ENCODE measurements around the gene LEF1.

Gene LEF1

GRCh38 chr4:108148316-108148715, 20.4 kb downstream of the LEF1 start:
- DNase-seq (ENCODE audit: low read depth): no peak

- no peak for DNase-seq (ENCODE audit: low read depth)
Observed at GRCh38 chr4:108146819-108147218, 21.9 kb downstream of the LEF1 start.

- DNase-seq (ENCODE audit: low read depth): no peak
Observed at GRCh38 chr4:108146336-108146735, 22.4 kb downstream of the LEF1 start.

DNA sequence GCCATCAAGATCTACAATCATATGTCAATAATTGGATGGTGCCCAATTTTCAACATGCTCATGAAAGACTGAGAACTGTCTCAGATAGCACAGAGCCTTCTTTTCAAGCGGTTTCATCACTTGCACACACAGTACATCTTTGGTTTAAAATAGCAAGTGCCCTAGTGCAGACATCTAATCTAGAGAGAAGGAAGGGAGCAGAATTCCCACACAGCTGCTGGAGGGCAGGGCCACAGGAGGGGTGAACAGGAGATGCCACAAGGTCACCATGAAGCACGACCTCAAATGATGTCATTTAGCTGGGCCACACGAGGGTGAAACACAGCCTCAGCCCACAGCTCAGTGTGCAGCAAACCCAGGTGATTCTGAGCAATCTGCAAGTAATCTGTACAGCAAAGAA, 24.3 kb downstream of the LEF1 start:
- no peak for DNase-seq (ENCODE audit: low read depth)

GRCh38 chr4:108143515-108143914, 25.2 kb downstream of the LEF1 start:
- DNase-seq (ENCODE audit: low read depth): no peak

- no peak for DNase-seq (ENCODE audit: low read depth)
Observed at GRCh38 chr4:108142870-108143269, 25.9 kb downstream of the LEF1 start.

GRCh38 chr4:108141213-108141950, 27.4 kb downstream of the LEF1 start:
- no peak for DNase-seq (ENCODE audit: low read depth)

GRCh38 chr4:108140328-108140727, 28.4 kb downstream of the LEF1 start:
- DNase-seq (ENCODE audit: low read depth): no peak

- DNase-seq (ENCODE audit: low read depth): no peak
Observed at GRCh38 chr4:108139089-108139488, 29.6 kb downstream of the LEF1 start.

GRCh38 chr4:108135549-108136209, 33.1 kb downstream of the LEF1 start:
- DNase-seq (ENCODE audit: low read depth): no peak

GRCh38 chr4:108130955-108131354, 37.8 kb downstream of the LEF1 start:
- DNase-seq (ENCODE audit: low read depth): peak; percentile 15

DNA sequence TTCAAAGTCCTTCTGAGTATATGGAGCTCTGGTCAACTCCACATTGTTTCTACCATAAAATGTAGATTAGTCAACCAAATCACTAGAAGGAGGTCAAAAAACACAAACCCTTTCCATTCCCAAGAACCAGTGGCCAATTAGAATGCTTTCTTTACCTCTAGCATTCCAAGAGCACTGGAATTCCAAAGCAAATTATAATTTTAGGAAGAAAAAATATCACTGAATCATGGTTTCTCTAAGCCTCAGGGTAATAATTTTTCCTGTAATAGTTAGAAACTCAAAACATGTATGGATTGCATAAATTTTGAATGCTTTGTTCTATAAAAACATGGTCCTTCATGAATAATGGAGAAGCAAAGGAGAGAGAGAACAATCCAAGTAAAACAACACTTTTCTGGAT, 39.5 kb downstream of the LEF1 start:
- no peak for DNase-seq (ENCODE audit: low read depth)

- no peak for DNase-seq (ENCODE audit: low read depth)
Observed at GRCh38 chr4:108126806-108127205, 41.9 kb downstream of the LEF1 start.

DNA sequence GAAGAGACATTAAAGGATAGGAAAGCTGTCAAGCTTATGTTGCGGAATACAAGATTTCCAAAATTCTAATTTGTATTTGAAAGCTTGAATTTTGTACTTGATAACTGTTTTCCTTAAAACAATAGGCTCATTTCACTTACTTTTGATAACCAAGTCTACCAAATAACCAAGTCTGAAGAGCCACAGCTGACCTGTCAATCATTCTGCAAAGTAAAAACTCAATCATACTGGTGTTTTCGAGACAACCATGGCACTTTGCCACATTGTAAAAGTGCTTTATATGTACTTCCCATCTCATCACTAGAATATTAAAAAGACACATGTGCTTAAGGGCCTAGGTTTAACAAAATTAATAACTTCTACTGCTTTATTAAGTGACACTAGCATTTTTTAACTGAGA, 47.9 kb downstream of the LEF1 start:
- no peak for DNase-seq (ENCODE audit: low read depth)

DNA sequence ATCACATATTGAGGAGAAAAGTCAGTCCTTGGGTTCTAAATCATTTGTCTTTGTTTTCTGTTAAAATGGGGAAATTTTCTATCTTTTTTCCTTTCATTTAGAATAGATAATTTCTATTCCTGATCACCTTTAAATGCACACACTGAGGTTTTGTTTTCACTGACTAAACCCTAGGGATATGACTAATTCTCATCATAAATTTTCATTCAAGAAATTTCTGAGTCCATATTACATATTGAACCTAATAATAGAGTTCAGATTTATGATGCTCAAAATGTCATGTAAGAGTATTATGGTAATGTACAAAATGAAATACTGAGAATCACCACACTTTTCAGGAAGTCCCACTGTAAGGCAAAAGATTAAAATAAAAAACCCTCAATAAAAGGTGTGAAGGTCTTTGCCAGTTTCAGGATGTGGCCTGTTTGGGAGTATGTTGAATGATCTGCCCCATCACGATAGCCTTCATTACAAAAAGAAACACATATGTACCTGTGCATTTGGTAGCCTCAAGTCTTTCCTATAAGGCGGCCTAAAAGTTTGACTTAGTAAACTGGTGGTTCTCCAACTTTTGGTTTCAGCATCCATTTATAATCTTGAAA, 49.4 kb downstream of the LEF1 start:
- DNase-seq (ENCODE audit: low read depth): no peak

- no peak for DNase-seq (ENCODE audit: low read depth)
Observed at GRCh38 chr4:108118505-108118904, 50.2 kb downstream of the LEF1 start.

GRCh38 chr4:108117418-108118182, 51.1 kb downstream of the LEF1 start:
- DNase-seq (ENCODE audit: low read depth): no peak

GRCh38 chr4:108116423-108117168, 52.1 kb downstream of the LEF1 start:
- DNase-seq (ENCODE audit: low read depth): no peak

- no peak for DNase-seq (ENCODE audit: low read depth)
Observed at GRCh38 chr4:108115168-108115526, 53.6 kb downstream of the LEF1 start.

- DNase-seq (ENCODE audit: low read depth): no peak
Observed at GRCh38 chr4:108114503-108114902, 54.2 kb downstream of the LEF1 start.

DNA sequence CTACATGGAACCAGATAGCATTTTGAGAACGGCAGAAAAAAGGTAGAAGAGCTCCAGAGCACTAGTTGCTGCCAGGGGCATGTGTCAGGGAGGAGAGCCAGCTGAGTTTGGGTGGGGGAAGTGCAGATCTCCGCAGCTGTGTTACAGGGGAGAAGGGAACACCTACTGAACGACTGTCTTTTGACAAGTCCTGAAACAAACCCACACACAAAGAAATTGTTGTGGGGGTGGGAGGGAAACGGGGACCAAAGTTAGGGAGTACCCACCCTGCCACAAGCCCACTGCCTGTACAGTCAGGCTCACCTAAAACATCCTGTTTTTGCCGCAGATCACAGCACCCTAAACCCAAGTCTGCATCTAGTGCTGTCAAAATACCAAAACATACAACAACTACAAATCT, 55.5 kb downstream of the LEF1 start:
- DNase-seq (ENCODE audit: low read depth): no peak

- DNase-seq (ENCODE audit: low read depth): no peak
Observed at GRCh38 chr4:108111781-108112180, 57.0 kb downstream of the LEF1 start.
